Activated naive CD8-positive, alpha-beta T cell treated with anti-CD3 and anti-CD28 coated beads for 36 hours (primary cell): ENCODE results near the gene EPHB1. TPM values are rescaled to one million over a fixed set of nuclear protein-coding genes. Genes with fewer than 3 reads are reported as not detected.

Experiments
- DNase-seq: peaks from one replicate; pipeline ENCODE4 v3.0.0; 2021
- H3K27ac Mint-ChIP-seq: one replicate; pipeline ENCODE4 v1.8.0; 2022; ENCODE audit warnings: mild to moderate bottlenecking, moderate library complexity, mixed read lengths
- H3K27me3 Mint-ChIP-seq: one replicate; pipeline ENCODE4 v1.8.0; 2022; ENCODE audit warnings: mild to moderate bottlenecking, mixed read lengths
- H3K36me3 Mint-ChIP-seq: one replicate; pipeline ENCODE4 v1.8.0; 2021; ENCODE audit warnings: mild to moderate bottlenecking, mixed read lengths
- H3K4me1 Mint-ChIP-seq: one replicate; pipeline ENCODE4 v1.8.0; 2021; ENCODE audit warnings: mixed read lengths
- H3K4me3 Mint-ChIP-seq: one replicate; pipeline ENCODE4 v1.8.0; 2022; ENCODE audit warnings: mild to moderate bottlenecking, moderate library complexity, mixed read lengths
- H3K9me3 Mint-ChIP-seq: one replicate; pipeline ENCODE4 v1.8.0; 2022; ENCODE audit warnings: mixed read lengths
- total RNA-seq, 2 experiments: library from RNA; stranded (reverse); gene quantifications; one replicate each; pipeline ENCODE4 v1.2.3, GENCODE V29; 2021

EPHB1 gene
- total RNA-seq, 2 experiments from 2014 or later = not detected

GRCh38 chr3:134796281-134797056, 1.4 kb downstream of the EPHB1 start:
- no peak overlapping the region for H3K4me3 Mint-ChIP-seq
- H3K9me3 Mint-ChIP-seq = no peaks in the 10 kb centered on the region

GRCh38 chr3:134797057-134797740, 2.1 kb downstream of the EPHB1 start:
- Mint-ChIP-seq H3K9me3 (no peaks in the 10 kb centered on the region), H3K27me3 (peaks cover 67% of the 10 kb centered on the region), H3K27ac (no peak overlapping the region), H3K36me3 (no peaks in the 10 kb centered on the region), H3K4me1 (peaks cover 6% of the 10 kb centered on the region), H3K4me3 (no peak overlapping the region)
- DNase-seq = no peak

More at GRCh38 chr3:134796281-134797056, 1.4 kb downstream of the EPHB1 start:
- no peaks in the 10 kb centered on the region for H3K36me3 Mint-ChIP-seq
- peaks cover 4% of the 10 kb centered on the region for H3K4me1 Mint-ChIP-seq
- DNase-seq = no peak
- peaks cover 68% of the 10 kb centered on the region for H3K27me3 Mint-ChIP-seq
- no peak overlapping the region for H3K27ac Mint-ChIP-seq

- Mint-ChIP-seq H3K4me1 (peaks cover 8% of the 10 kb centered on the region), H3K27me3 (peaks cover 63% of the 10 kb centered on the region), H3K36me3 (no peaks in the 10 kb centered on the region), H3K27ac (no peak overlapping the region), H3K9me3 (no peaks in the 10 kb centered on the region), H3K4me3 (no peak overlapping the region)
- DNase-seq = no peak
Observed at GRCh38 chr3:134797741-134798451, 2.8 kb downstream of the EPHB1 start.

- Mint-ChIP-seq H3K4me3 (no peak overlapping the region), H3K27ac (no peak overlapping the region), H3K9me3 (no peaks in the 10 kb centered on the region), H3K4me1 (peaks cover 13% of the 10 kb centered on the region), H3K36me3 (no peaks in the 10 kb centered on the region), H3K27me3 (peaks cover 54% of the 10 kb centered on the region)
- DNase-seq = no peak
Observed at GRCh38 chr3:134798681-134799311, 3.7 kb downstream of the EPHB1 start.

- Mint-ChIP-seq H3K4me3 (no peak overlapping the region), H3K27ac (no peak overlapping the region), H3K4me1 (peaks cover 13% of the 10 kb centered on the region), H3K27me3 (peaks cover 52% of the 10 kb centered on the region), H3K9me3 (no peaks in the 10 kb centered on the region), H3K36me3 (no peaks in the 10 kb centered on the region)
- DNase-seq = no peak
Observed at GRCh38 chr3:134799393-134799792, 4.3 kb downstream of the EPHB1 start.

- no peaks in the 10 kb centered on the region for H3K36me3 Mint-ChIP-seq
- H3K27me3 Mint-ChIP-seq = peaks cover 47% of the 10 kb centered on the region
- H3K9me3 Mint-ChIP-seq = no peaks in the 10 kb centered on the region
- no peak overlapping the region for H3K27ac Mint-ChIP-seq
- H3K4me3 Mint-ChIP-seq = no peak overlapping the region
- DNase-seq = no peak
- H3K4me1 Mint-ChIP-seq = peaks cover 9% of the 10 kb centered on the region
Observed at GRCh38 chr3:134801204-134801958, 6.3 kb downstream of the EPHB1 start.

- peaks cover 9% of the 10 kb centered on the region for H3K4me1 Mint-ChIP-seq
- H3K9me3 Mint-ChIP-seq = no peaks in the 10 kb centered on the region
- no peak overlapping the region for H3K27ac Mint-ChIP-seq
- DNase-seq = no peak
- peaks cover 40% of the 10 kb centered on the region for H3K27me3 Mint-ChIP-seq
- H3K4me3 Mint-ChIP-seq = no peak overlapping the region
- no peaks in the 10 kb centered on the region for H3K36me3 Mint-ChIP-seq
Observed at GRCh38 chr3:134802428-134803050, 7.5 kb downstream of the EPHB1 start.

GRCh38 chr3:134803051-134803505, 8.0 kb downstream of the EPHB1 start:
- Mint-ChIP-seq H3K36me3 (no peaks in the 10 kb centered on the region), H3K27ac (no peak overlapping the region), H3K9me3 (no peaks in the 10 kb centered on the region), H3K27me3 (peaks cover 36% of the 10 kb centered on the region), H3K4me3 (no peak overlapping the region), H3K4me1 (peaks cover 9% of the 10 kb centered on the region)
- DNase-seq = peak; percentile 42

GRCh38 chr3:134803652-134804051, 8.6 kb downstream of the EPHB1 start:
- Mint-ChIP-seq H3K27me3 (peaks cover 37% of the 10 kb centered on the region), H3K9me3 (no peaks in the 10 kb centered on the region), H3K4me3 (no peak overlapping the region), H3K4me1 (peaks cover 9% of the 10 kb centered on the region), H3K27ac (no peak overlapping the region), H3K36me3 (no peaks in the 10 kb centered on the region)
- DNase-seq = no peak

GRCh38 chr3:134804508-134805480, 9.7 kb downstream of the EPHB1 start:
- Mint-ChIP-seq H3K4me3 (no peak overlapping the region), H3K27ac (no peak overlapping the region), H3K9me3 (no peaks in the 10 kb centered on the region), H3K4me1 (peaks cover 11% of the 10 kb centered on the region), H3K27me3 (peaks cover 30% of the 10 kb centered on the region), H3K36me3 (no peaks in the 10 kb centered on the region)
- no peak for DNase-seq

- H3K4me3 Mint-ChIP-seq = no peak overlapping the region
- no peak for DNase-seq
- H3K27me3 Mint-ChIP-seq = peaks cover 21% of the 10 kb centered on the region
- peaks cover 9% of the 10 kb centered on the region for H3K4me1 Mint-ChIP-seq
- no peaks in the 10 kb centered on the region for H3K36me3 Mint-ChIP-seq
- no peak overlapping the region for H3K27ac Mint-ChIP-seq
- H3K9me3 Mint-ChIP-seq = no peaks in the 10 kb centered on the region
Observed at GRCh38 chr3:134807189-134807588, 12.1 kb downstream of the EPHB1 start.

- Mint-ChIP-seq H3K27me3 (peaks cover 21% of the 10 kb centered on the region), H3K9me3 (no peaks in the 10 kb centered on the region), H3K36me3 (no peaks in the 10 kb centered on the region), H3K4me3 (no peak overlapping the region), H3K4me1 (peaks cover 2% of the 10 kb centered on the region), H3K27ac (no peak overlapping the region)
- DNase-seq = no peak
Observed at GRCh38 chr3:134808835-134809234, 13.8 kb downstream of the EPHB1 start.

GRCh38 chr3:134809427-134810051, 14.5 kb downstream of the EPHB1 start:
- H3K4me3 Mint-ChIP-seq = no peak overlapping the region
- peaks cover 19% of the 10 kb centered on the region for H3K27me3 Mint-ChIP-seq
- no peaks in the 10 kb centered on the region for H3K36me3 Mint-ChIP-seq
- DNase-seq = no peak
- H3K9me3 Mint-ChIP-seq = no peaks in the 10 kb centered on the region
- H3K27ac Mint-ChIP-seq = no peak overlapping the region
- peaks cover 2% of the 10 kb centered on the region for H3K4me1 Mint-ChIP-seq
